Right atrium auricular region (tissue), 2 donors: ENCODE measurements around the gene SPATA4. TPM values are rescaled to one million over a fixed set of nuclear protein-coding genes. Genes with fewer than 3 reads are reported as not detected.

Source experiments
- DNase-seq: peaks from one replicate; pipeline ENCODE4 v3.0.0-alpha.2; 2019; ENCODE audit warnings: low spot score
- H3K27ac ChIP-seq, 2 donors: fragments of 200-600 bp; sonication (generic); 1 replicate in 1 of 2; 2 replicates in 1 of 2; pipeline ENCODE4 v1.5.1; 2016 to 2019
- H3K27me3 ChIP-seq, 2 donors: fragments of 200-600 bp; sonication (generic); one replicate each; pipeline versions ENCODE4 v1.5.1 to v1.6.0; 2017 to 2019
- H3K36me3 ChIP-seq: fragments of 200-600 bp; sonication (generic); one replicate; pipeline ENCODE4 v1.5.1; 2016
- H3K4me1 ChIP-seq, 2 donors: fragments of 200-600 bp; sonication (generic); one replicate each; pipeline versions ENCODE4 v1.5.1 to v1.6.0; 2017 to 2019
- H3K4me3 ChIP-seq, 2 donors: fragments of 200-600 bp; sonication (generic); 1 replicate in 1 of 2; 2 replicates in 1 of 2; pipeline ENCODE4 v1.5.1; 2017 to 2019; ENCODE audit warnings: mild to moderate bottlenecking in 1 of 2, moderate library complexity in 1 of 2
- H3K9me3 ChIP-seq, 2 donors: fragments of 200-600 bp; sonication (generic); one replicate each; pipeline ENCODE4 v1.5.1; 2019
- CTCF ChIP-seq, 2 donors: fragments of 200-600 bp; sonication (generic); IDR thresholded peaks; one replicate each; pipeline ENCODE4 v1.5.1; 2019; ENCODE audit warnings: antibody characterized with exemption in 2 of 2
- total RNA-seq, 2 donors: library from RNA; depleted of rRNA; stranded (reverse); fragments of >200 nt; gene quantifications; one replicate each; pipeline ENCODE4 v1.1.0, GENCODE V29; 2016

Gene SPATA4
- total RNA-seq, 2 donors from 2014 or later: 0.28 to 4.4 TPM

- no peak for DNase-seq
- no peaks in the 10 kb centered on the region for H3K9me3 ChIP-seq
- no peak overlapping the region for H3K4me3 ChIP-seq
- no peaks in the 10 kb centered on the region for H3K36me3 ChIP-seq
- H3K27me3 ChIP-seq: no peaks in the 10 kb centered on the region
- H3K4me1 ChIP-seq: peaks cover 0 to 3% of the 10 kb centered on the region in 2 donors
- TF ChIP-seq CTCF (IDR thresholded peaks at IDR 0.05): no peak
- H3K27ac ChIP-seq: no peak overlapping the region
These were observed 5.2 kb downstream of the SPATA4 start for GRCh38 chr4:176189891-176190795.

- Histone ChIP-seq H3K4me1 (no peaks in the 10 kb centered on the region), H3K27me3 (no peaks in the 10 kb centered on the region), H3K9me3 (no peaks in the 10 kb centered on the region), H3K4me3 (no peak overlapping the region), H3K36me3 (no peaks in the 10 kb centered on the region), H3K27ac (no peak overlapping the region)
- TF ChIP-seq CTCF (IDR thresholded peaks at IDR 0.05): no peak
- DNase-seq: no peak
These were observed 6.7 kb downstream of the SPATA4 start for GRCh38 chr4:176188654-176189053.

GRCh38 chr4:176187624-176188023 lies 7.8 kb downstream of the SPATA4 start:
- H3K4me1 ChIP-seq: no peaks in the 10 kb centered on the region
- DNase-seq: no peak

GRCh38 chr4:176186671-176187395 lies 8.6 kb downstream of the SPATA4 start:
- Histone ChIP-seq H3K4me3 (no peak overlapping the region), H3K27me3 (no peaks in the 10 kb centered on the region), H3K9me3 (no peaks in the 10 kb centered on the region), H3K27ac (no peak overlapping the region), H3K36me3 (no peaks in the 10 kb centered on the region), H3K4me1 (no peaks in the 10 kb centered on the region)
- no peak for TF ChIP-seq CTCF (IDR thresholded peaks at IDR 0.05)
- DNase-seq: no peak

More at GRCh38 chr4:176187624-176188023, 7.8 kb downstream of the SPATA4 start:
- no peak for TF ChIP-seq CTCF (IDR thresholded peaks at IDR 0.05)
- no peak overlapping the region for H3K4me3 ChIP-seq
- no peak overlapping the region for H3K27ac ChIP-seq
- H3K9me3 ChIP-seq: no peaks in the 10 kb centered on the region
- no peaks in the 10 kb centered on the region for H3K36me3 ChIP-seq
- H3K27me3 ChIP-seq: no peaks in the 10 kb centered on the region

- no peak for DNase-seq
- H3K9me3 ChIP-seq: no peaks in the 10 kb centered on the region
These were observed 9.3 kb downstream of the SPATA4 start for GRCh38 chr4:176186067-176186466.

More at GRCh38 chr4:176186067-176186466, 9.3 kb downstream of the SPATA4 start:
- H3K27me3 ChIP-seq: no peaks in the 10 kb centered on the region
- H3K27ac ChIP-seq: no peak overlapping the region
- no peaks in the 10 kb centered on the region for H3K36me3 ChIP-seq
- H3K4me3 ChIP-seq: no peak overlapping the region
- H3K4me1 ChIP-seq: no peaks in the 10 kb centered on the region
- no peak for TF ChIP-seq CTCF (IDR thresholded peaks at IDR 0.05)
